Right hindlimb (tissue), 1 donor: ENCODE data around the gene SLC38A3.
"Not testable (repeated sequence)": the region's sequence is repeated elsewhere in the genome, so short reads cannot be mapped to it uniquely, and the experiment has no call there.

Experiments used
- DNase-seq: peaks from one replicate; pipeline ENCODE4 v3.0.0-alpha.2; 2018

SLC38A3 gene

GRCh38 chr3:50256978-50257890, 52.2 kb downstream of the SLC38A3 start:
- DNase-seq: no peak

DNA sequence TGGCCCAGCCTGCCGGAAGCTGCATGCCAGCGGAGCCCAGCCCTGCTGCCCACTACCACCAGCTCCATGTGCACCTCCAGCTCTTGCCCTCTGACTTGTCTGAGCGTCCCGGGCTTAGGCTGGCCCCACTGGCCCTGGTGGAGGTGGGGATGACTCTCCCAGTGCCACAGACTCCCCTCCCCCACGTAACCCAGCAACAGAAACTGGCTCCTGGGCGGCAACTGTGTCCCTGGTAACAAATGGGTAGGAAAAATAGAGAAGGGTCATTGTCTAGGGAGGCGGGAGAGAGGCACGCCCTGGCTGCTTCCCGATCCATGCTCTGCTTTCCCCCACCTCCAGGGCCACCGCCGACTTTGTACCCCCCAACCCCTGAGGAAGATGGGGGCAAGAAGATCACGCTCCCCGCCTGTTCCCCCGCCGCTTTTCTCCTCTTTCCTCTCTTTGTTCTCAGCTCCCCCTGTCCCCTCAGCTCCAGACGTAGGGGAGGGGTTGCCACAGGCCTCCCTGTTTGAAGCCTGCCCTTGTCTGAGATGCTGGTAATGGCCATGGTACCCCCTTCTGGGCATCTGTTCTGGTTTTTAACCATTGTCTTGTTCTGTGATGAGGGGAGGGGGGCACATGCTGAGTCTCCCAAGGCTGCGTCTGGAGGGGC, 53.1 kb downstream of the SLC38A3 start:
- no peak for DNase-seq

GRCh38 chr3:50258979-50259378, 53.9 kb downstream of the SLC38A3 start:
- DNase-seq: no peak

GRCh38 chr3:50259432-50260026, 54.5 kb downstream of the SLC38A3 start:
- no peak for DNase-seq

DNA sequence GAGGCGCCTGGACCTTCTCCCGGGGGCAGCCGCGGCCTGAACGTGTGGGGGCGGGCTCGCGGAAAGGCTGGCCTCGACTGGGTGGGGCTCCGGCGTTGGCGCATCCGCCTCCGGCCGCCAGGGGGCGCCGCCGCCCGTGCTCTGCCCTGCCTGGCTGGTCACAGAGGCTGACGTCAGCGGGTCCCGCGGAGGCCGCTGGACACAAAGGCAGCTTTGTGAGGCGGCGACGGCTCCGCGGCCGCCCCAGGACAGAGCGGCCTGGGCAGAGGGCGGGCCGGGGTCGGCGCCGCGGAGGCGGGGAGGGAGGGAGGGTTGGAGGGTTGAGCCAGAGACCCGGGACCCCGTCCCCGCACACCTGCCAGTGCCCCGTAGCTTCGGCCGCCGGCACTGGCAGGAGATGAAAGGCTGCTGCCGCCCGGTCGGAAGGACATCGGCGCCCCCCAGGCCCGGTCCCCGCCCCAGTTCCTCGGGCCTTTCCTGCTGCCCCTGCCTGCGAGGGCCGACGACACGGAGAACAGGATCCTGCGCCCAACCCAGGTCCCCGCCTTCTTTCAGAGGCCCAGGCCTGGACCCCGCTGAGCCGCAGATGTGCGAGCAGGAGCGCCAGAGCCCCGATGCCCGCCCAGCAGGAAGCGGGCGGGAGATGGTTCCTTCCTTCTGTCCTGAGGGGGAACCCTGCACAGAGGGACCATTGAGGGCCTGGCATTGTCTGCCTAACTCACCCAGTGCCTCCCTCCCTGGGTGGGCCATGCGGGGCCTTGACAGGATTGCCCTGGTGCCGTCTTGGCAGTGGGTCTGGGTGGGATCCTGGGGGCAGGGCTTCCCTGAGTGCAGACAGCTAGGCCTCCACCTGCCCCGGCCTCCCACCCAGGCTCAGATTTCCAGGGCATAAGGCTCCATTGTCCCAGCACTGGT, 55.2 kb downstream of the SLC38A3 start:
- peak; percentile 97 for DNase-seq

DNA sequence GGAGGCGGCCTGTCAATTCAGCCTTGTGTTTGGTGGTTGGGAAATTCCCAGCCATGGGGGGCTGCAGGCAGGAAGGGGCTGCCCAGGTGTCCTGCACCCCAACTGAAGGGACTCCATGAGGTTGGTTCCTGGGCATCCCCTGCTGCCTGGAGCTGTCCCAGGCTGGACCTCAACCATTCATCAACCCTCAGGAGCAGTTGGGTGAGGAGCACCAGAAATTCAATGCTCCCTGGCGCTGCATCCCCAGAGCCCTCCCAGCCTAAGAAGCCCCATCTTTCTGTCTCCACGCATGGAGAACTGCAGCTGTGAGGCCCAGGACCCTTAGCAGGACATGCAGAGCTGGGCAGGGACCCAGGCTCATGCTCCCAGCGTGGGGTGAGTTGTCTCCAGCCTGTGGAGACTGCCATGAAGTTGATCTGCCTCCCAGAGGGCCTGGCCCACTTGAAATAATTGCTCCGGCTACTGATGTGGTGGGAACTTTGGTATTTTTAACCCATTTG, 55.9 kb downstream of the SLC38A3 start:
- DNase-seq: no peak

DNA sequence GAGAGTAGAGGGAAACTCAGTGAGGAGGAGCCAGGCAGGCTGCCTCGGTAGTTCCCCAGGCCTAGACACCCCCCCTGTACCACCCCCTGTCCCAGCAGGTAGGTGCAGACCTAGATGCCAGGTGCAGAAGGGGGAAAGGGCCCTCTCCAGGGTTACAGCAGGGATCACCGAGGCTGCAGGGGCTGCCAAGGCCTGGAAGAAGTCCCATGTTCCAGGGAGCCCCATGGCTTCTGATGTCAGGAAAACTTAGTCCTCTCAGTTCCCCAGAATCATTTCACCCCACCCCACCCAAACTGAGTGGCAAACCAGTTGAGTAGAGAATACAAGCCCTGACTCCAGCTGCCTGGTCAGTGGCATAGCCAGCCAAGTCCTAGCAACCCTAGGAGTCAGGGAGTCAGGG, 56.4 kb downstream of the SLC38A3 start:
- no peak for DNase-seq

DNA sequence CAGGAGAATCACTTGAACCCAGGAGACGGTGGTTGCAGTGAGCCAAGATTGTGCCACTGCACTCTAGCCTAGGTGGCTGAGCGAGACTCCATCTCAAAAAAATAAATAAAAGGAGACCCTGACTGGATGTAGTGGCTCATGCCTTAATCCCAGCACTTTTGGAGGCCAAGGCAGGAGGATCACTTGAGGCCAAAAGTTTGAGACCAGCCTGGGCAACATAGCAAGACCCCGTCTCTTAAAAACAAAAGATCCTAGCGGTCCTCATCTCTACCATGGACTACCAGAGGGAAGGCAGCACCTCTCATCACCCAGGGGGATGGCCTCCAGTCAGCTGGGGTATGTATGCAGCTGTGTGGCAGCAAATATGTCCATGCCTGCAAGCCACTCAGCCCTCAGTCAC, 57.1 kb downstream of the SLC38A3 start:
- DNase-seq: not testable (repeated sequence)

- no peak for DNase-seq
Measured at GRCh38 chr3:50262778-50263177, 57.7 kb downstream of the SLC38A3 start.

GRCh38 chr3:50263478-50264382, 58.7 kb downstream of the SLC38A3 start:
- DNase-seq: no peak

DNA sequence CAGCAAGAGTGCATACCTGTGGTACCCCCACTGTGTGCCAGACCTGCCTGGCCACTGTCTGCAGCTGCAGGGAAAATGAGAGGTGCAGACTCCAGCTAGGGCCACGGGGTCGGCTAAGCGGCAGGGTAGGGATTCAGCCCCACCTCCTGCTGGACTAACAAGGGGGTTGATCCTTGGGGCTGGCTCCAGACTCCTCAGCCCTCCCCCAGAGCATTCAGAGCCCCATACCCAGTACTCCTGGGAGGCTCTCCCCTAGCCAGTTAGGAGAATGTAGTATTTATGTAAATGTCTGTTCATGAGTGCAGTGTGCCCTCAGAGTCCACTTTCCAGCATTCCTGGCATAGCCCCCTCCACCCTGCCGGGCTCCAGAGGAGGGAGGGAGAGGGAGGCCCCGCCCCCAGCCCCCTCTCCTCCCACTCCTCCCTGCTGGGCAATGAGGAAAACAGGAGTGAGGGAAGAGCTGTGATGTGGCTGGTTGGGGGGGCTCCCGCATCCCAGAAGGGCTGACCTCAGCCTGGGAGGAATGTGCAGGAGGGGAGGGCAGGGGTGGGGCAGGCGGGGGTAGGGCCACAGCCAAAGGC, 59.4 kb downstream of the SLC38A3 start:
- peak; percentile 96 for DNase-seq

- no peak for DNase-seq
Measured at GRCh38 chr3:50264964-50265485, 60.0 kb downstream of the SLC38A3 start.

DNA sequence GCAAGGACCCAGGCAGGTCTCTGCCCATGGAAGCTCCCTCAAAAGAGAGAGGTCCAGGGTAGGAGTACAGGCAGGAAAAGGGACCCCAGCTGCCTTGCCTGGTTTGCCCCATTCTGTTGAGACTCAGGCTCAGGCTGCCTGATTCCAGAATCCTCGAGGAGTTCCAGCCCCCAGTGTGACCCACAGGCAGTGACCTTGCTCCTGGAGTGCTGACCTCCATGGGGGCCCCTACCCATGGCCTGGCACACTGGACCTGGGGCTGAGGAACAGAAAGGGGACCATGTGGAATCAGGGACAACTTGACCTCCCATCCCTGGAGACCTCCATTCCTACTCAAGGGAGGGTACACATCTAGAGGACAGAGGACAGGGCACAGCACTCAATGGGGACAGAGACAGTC, 60.5 kb downstream of the SLC38A3 start:
- DNase-seq: no peak

GRCh38 chr3:50266017-50266416, 60.9 kb downstream of the SLC38A3 start:
- DNase-seq: no peak

DNA sequence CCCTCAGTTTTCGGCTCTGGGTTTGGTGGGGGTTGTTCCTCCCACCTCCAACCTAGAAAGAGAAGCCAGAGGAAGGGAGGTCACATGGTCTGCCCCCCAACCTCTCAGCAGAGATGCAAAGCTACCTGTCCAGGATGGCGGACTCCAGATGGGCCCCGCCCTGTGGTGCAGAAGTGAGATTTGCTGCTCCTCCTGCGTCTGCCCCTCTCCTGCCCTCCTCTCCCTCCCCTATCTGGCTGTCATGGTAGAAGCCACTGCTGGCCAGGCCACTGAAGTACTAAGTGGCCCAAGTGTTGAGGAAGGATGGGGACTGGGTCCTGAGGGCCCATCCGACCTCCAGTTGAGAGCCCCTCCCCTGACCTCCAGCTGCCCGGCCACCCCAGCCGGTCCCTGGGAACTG, 61.8 kb downstream of the SLC38A3 start:
- no peak for DNase-seq

DNA sequence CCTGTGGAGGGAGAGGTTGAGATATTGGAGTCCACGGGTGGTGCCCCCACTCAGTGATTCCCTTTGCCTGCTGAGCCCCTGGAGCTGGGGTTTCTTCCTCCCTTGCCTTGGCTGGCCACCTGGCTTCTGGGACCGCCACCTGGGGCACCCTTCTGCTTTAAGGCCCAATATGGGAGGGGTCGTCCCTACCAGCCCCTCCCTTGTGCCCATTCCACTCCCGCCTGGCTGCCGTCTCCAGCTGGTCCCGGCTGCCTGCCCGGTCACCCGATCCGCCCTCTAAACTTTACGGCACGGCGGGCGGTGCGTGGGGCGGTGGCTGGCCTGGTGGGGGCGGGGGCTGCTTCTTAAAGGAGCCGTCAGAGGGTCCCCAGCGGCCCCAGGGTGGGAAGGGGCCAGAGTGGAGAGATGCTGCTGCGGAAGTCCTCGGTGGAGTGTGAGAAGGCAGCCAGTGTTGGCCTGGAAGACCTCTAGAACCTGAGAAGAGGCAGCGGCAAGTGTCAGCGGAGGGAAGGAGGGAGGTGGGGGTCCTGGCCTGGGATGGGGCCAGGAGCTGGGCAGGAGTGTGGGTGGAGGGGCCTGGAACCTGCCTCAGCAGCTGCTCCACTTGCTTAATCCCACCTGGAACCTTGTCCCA, 62.3 kb downstream of the SLC38A3 start:
- DNase-seq: peak; percentile 89

DNA sequence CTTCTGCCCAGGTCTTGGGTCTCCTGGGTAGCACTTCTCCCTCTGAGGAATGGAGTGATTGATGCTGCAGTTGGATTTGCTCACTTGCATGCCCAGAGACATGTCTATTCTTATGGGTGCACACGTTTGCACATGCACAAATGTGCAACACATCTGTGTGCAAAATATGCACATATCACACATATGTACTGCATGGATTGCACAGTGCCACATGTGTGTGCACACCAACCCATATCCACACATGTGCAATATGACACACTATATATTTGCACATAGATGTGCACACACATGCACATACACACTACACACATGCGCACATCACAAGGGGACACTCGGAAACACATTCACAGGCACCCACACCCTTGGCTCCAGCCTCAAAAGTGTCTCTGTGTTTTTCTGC, 63.2 kb downstream of the SLC38A3 start:
- no peak for DNase-seq

- peak; percentile 69 for DNase-seq
Measured at GRCh38 chr3:50268703-50269451, 63.8 kb downstream of the SLC38A3 start, which contains the start of gene SEMA3B. TSS of gene SEMA3B (plus strand) at chr3:50269147. CDS start at chr3:50269241, 94 bp downstream.

- no peak for DNase-seq
Measured at GRCh38 chr3:50269460-50269859, 64.4 kb downstream of the SLC38A3 start.
